ENCODE results near the gene GULP1.
A peak's percentile ranks its signal among the peaks of the same experiment; 100 is the strongest.

GULP1 gene

GRCh38 chr2:188522517-188522916, 230.8 kb downstream of the GULP1 start:
- H3K9me3 ChIP-seq, result no peaks in the 10 kb centered on the region
- DNase-seq, result no peak
- H3K4me1 ChIP-seq, result peaks cover 0 to 53% (median 4%) of the 10 kb centered on the region in 4 donors
- no peaks in the 10 kb centered on the region for H3K27me3 ChIP-seq
- TF ChIP-seq CTCF (IDR thresholded peaks at IDR 0.05), result no peak
- intact Hi-C loops (cut with DNase I; ENCODE audit: low total_unique reads), result loop anchor here (10.0 kb wide), 1 partner anchor 892 kb away; no protein-coding TSS in a partner anchor
- no peaks in the 10 kb centered on the region for H3K36me3 ChIP-seq
- no peak overlapping the region for H3K4me3 ChIP-seq
- no peak overlapping the region for H3K27ac ChIP-seq

GRCh38 chr2:188523919-188524318, 232.2 kb downstream of the GULP1 start:
- H3K4me1 ChIP-seq, result peaks cover 0 to 52% (median 6%) of the 10 kb centered on the region in 4 donors
- DNase-seq, result no peak
- TF ChIP-seq CTCF (IDR thresholded peaks at IDR 0.05), result no peak

GRCh38 chr2:188524519-188525113, 232.9 kb downstream of the GULP1 start:
- Histone ChIP-seq H3K4me3 (no peak overlapping the region), H3K36me3 (peaks cover 0 to 1% (median 0%) of the 10 kb centered on the region in 3 donors), H3K27me3 (no peaks in the 10 kb centered on the region), H3K9me3 (no peaks in the 10 kb centered on the region), H3K4me1 (peaks cover 0 to 45% (median 6%) of the 10 kb centered on the region in 4 donors), H3K27ac (peak overlapping the region in 1 of 2 donors; percentile 60)
- intact Hi-C loops (cut with DNase I; ENCODE audit: low total_unique reads), result loop anchor here (10.0 kb wide), 1 partner anchor 890 kb away; no protein-coding TSS in a partner anchor
- no peak for DNase-seq
- TF ChIP-seq CTCF (IDR thresholded peaks at IDR 0.05), result peak; percentile 65 to 74

More at GRCh38 chr2:188523919-188524318, 232.2 kb downstream of the GULP1 start:
- Histone ChIP-seq H3K27me3 (no peaks in the 10 kb centered on the region), H3K27ac (no peak overlapping the region), H3K4me3 (no peak overlapping the region), H3K36me3 (no peaks in the 10 kb centered on the region), H3K9me3 (no peaks in the 10 kb centered on the region)
- intact Hi-C loops (cut with DNase I; ENCODE audit: low total_unique reads), result loop anchor here (10.0 kb wide), 1 partner anchor 891 kb away; no protein-coding TSS in a partner anchor

GRCh38 chr2:188526701-188527100, 235.0 kb downstream of the GULP1 start:
- intact Hi-C loops (cut with DNase I; ENCODE audit: low total_unique reads), result loop anchor here (2.0 to 10.0 kb wide), 2 partner anchors 450 to 888 kb away; no protein-coding TSS in a partner anchor
- Histone ChIP-seq H3K27ac (peak overlapping the region; percentile 46 to 60), H3K4me3 (no peak overlapping the region), H3K27me3 (no peaks in the 10 kb centered on the region), H3K9me3 (no peaks in the 10 kb centered on the region), H3K36me3 (peaks cover 0 to 4% (median 0%) of the 10 kb centered on the region in 3 donors), H3K4me1 (peaks cover 0 to 39% (median 6%) of the 10 kb centered on the region in 4 donors)
- DNase-seq, result no peak
- TF ChIP-seq CTCF (IDR thresholded peaks at IDR 0.05), result no peak

GRCh38 chr2:188527141-188527540, 235.5 kb downstream of the GULP1 start:
- no peak for TF ChIP-seq CTCF (IDR thresholded peaks at IDR 0.05)
- DNase-seq, result no peak
- Histone ChIP-seq H3K27ac (peak overlapping the region; percentile 46 to 60), H3K36me3 (peaks cover 0 to 4% (median 0%) of the 10 kb centered on the region in 3 donors), H3K4me3 (peak overlapping the region; percentile 20 to 34), H3K4me1 (peaks cover 0 to 39% (median 6%) of the 10 kb centered on the region in 4 donors), H3K9me3 (no peaks in the 10 kb centered on the region), H3K27me3 (no peaks in the 10 kb centered on the region)
- intact Hi-C loops (cut with DNase I; ENCODE audit: low total_unique reads), result loop anchor here (2.0 to 10.0 kb wide), 2 partner anchors 450 to 888 kb away; no protein-coding TSS in a partner anchor

All from tibial artery (tissue), 4 donors.